MCF 10A (cell line): ENCODE data around the gene IL10RA. TPM values are rescaled to one million over a fixed set of nuclear protein-coding genes. Genes with fewer than 3 reads are reported as not detected.

ENCODE experiments used
- BruUV-seq: library from RNA; stranded (reverse); fragments of 400-500 nt; replicated peaks from 2 replicates; lab custom pipeline; 2021; lab: Mats Ljungman, UMichigan
- CTCF ChIA-PET: fragments of 300-600 bp; sonication (Branson Sonifier 250); formaldehyde crosslinking; extraction: SDS; loops from one replicate; lab custom pipeline; 2021; ENCODE audit warnings: antibody characterized with exemption, inconsistent platforms; lab: Yijun Ruan, JAX
- POLR2A ChIA-PET: fragments of 300-600, 350-650 bp; sonication (Branson Sonifier 250); formaldehyde crosslinking; extraction: SDS; loops from one replicate; lab custom pipeline; 2020; ENCODE audit warnings: antibody characterized with exemption, inconsistent platforms; lab: Yijun Ruan, JAX
- DNase-seq: peaks from one replicate; pipeline ENCODE4 v3.0.0-alpha.2; 2018; ENCODE audit not compliant: unreplicated experiment
- H3K27ac Mint-ChIP-seq: one replicate; pipeline ENCODE4 v1.8.0; 2022; ENCODE audit warnings: mild to moderate bottlenecking, low read depth, mixed read lengths; ENCODE audit not compliant: unreplicated experiment
- H3K27me3 Mint-ChIP-seq: one replicate; pipeline ENCODE4 v1.8.0; 2022; ENCODE audit warnings: mixed read lengths; ENCODE audit not compliant: insufficient read depth, unreplicated experiment
- H3K36me3 Mint-ChIP-seq: one replicate; pipeline ENCODE4 v1.8.0; 2022; ENCODE audit warnings: mild to moderate bottlenecking, moderate library complexity, mixed read lengths; ENCODE audit not compliant: insufficient read depth, unreplicated experiment
- H3K4me1 Mint-ChIP-seq: one replicate; pipeline ENCODE4 v1.8.0; 2022; ENCODE audit warnings: mixed read lengths; ENCODE audit not compliant: insufficient read depth, unreplicated experiment
- H3K4me3 Mint-ChIP-seq: one replicate; pipeline ENCODE4 v1.8.0; 2022; ENCODE audit warnings: mild to moderate bottlenecking, moderate library complexity, mixed read lengths; ENCODE audit not compliant: unreplicated experiment
- H3K9me3 Mint-ChIP-seq: one replicate; pipeline ENCODE4 v1.8.0; 2022; ENCODE audit warnings: mixed read lengths; ENCODE audit not compliant: unreplicated experiment
- CTCF ChIP-seq: fragments of 200-600 bp; IDR thresholded peaks from one replicate; pipeline ENCODE4 v1.8.0; 2022; ENCODE audit warnings: antibody characterized with exemption, mild to moderate bottlenecking; ENCODE audit not compliant: unreplicated experiment
- intact Hi-C: fragments of 100-400 bp; cut with micrococcal nuclease; formaldehyde crosslinking; loops from 2 replicates; pipeline ENCODE4 v1.14.1; 2022
- total RNA-seq: library from RNA; stranded (reverse); gene quantifications from 2 replicates; pipeline ENCODE4 v1.2.3, GENCODE V29; 2022

The IL10RA gene
- total RNA-seq, 1 experiment from 2014 or later, result not detected

GRCh38 chr11:117960406-117960805 is 25.8 kb upstream of the IL10RA start:
- CTCF ChIA-PET, result interaction anchor here (0.5 to 1.9 kb wide), 4 partner anchors 14 to 176 kb away, joined by 3 to 9 read pairs (median 3); no protein-coding TSS in a partner anchor
- DNase-seq, result no peak
- no peaks in the 10 kb centered on the region for H3K36me3 Mint-ChIP-seq
- peaks cover 70% of the 10 kb centered on the region for H3K27me3 Mint-ChIP-seq
- no TSS peak for BruUV-seq
- TF ChIP-seq CTCF, result no peak
- no peak overlapping the region for H3K27ac Mint-ChIP-seq
- POLR2A ChIA-PET, result interaction anchor here (0.7 kb wide), 1 partner anchor 467 kb away, joined by 3 read pairs; no protein-coding TSS in a partner anchor
- intact Hi-C loops, result no loop called here
- no peaks in the 10 kb centered on the region for H3K4me1 Mint-ChIP-seq
- H3K9me3 Mint-ChIP-seq, result peaks cover 9% of the 10 kb centered on the region
- no peak overlapping the region for H3K4me3 Mint-ChIP-seq

- intact Hi-C loops, result no loop called here
- BruUV-seq, result no TSS peak
- CTCF ChIA-PET, result interaction anchor here (0.6 kb wide), 1 partner anchor 82 kb away, joined by 3 read pairs; no protein-coding TSS in a partner anchor
- no peak overlapping the region for H3K4me3 Mint-ChIP-seq
- no peak for TF ChIP-seq CTCF
- H3K9me3 Mint-ChIP-seq, result peaks cover 7% of the 10 kb centered on the region
- peaks cover 56% of the 10 kb centered on the region for H3K27me3 Mint-ChIP-seq
- no peak overlapping the region for H3K27ac Mint-ChIP-seq
- POLR2A ChIA-PET, result interaction anchor here (1.2 kb wide), 1 partner anchor 16 kb away, joined by 4 read pairs; no protein-coding TSS in a partner anchor
- no peaks in the 10 kb centered on the region for H3K4me1 Mint-ChIP-seq
- DNase-seq, result no peak
- H3K36me3 Mint-ChIP-seq, result no peaks in the 10 kb centered on the region
These were observed 24.3 kb upstream of the IL10RA start for GRCh38 chr11:117961896-117962295.

GRCh38 chr11:117962826-117963225 is 23.4 kb upstream of the IL10RA start:
- no peaks in the 10 kb centered on the region for H3K36me3 Mint-ChIP-seq
- intact Hi-C loops, result no loop called here
- POLR2A ChIA-PET, result no interaction called here
- no peak overlapping the region for H3K4me3 Mint-ChIP-seq
- BruUV-seq, result no TSS peak
- no peak for DNase-seq
- no peaks in the 10 kb centered on the region for H3K9me3 Mint-ChIP-seq
- peaks cover 46% of the 10 kb centered on the region for H3K27me3 Mint-ChIP-seq
- no peaks in the 10 kb centered on the region for H3K4me1 Mint-ChIP-seq
- TF ChIP-seq CTCF, result no peak
- no peak overlapping the region for H3K27ac Mint-ChIP-seq
- CTCF ChIA-PET, result no interaction called here

GRCh38 chr11:117966908-117967307 is 19.3 kb upstream of the IL10RA start:
- Mint-ChIP-seq H3K36me3 (no peaks in the 10 kb centered on the region), H3K27me3 (peaks cover 21% of the 10 kb centered on the region), H3K4me3 (no peak overlapping the region), H3K9me3 (no peaks in the 10 kb centered on the region), H3K4me1 (no peaks in the 10 kb centered on the region), H3K27ac (no peak overlapping the region)
- no peak for TF ChIP-seq CTCF
- CTCF ChIA-PET, result interaction anchor here (0.5 to 1.5 kb wide), 3 partner anchors 20 to 567 kb away, joined by 3 to 4 read pairs (median 3); no protein-coding TSS in a partner anchor
- intact Hi-C loops, result no loop called here
- BruUV-seq, result no TSS peak
- DNase-seq, result no peak
- POLR2A ChIA-PET, result no interaction called here
